GM21360 (cell line): Measurements from ENCODE around the gene TBXA2R.
"Not testable (repeated sequence)": the region's sequence is repeated elsewhere in the genome, so short reads cannot be mapped to it uniquely, and the experiment has no call there.

Experiments used
- ATAC-seq: cut with Tn5 transposase; IDR thresholded peaks from one replicate; pipeline ENCODE4 v1.9.1; 2021; ENCODE audit warnings: mild to moderate bottlenecking, moderate library complexity; ENCODE audit not compliant: unreplicated experiment

Gene TBXA2R

GRCh38 chr19:3584036-3584802, 22.5 kb downstream of the TBXA2R start:
- ATAC-seq, result not testable (repeated sequence)

GRCh38 chr19:3581792-3582191, 24.9 kb downstream of the TBXA2R start:
- ATAC-seq, result not testable (repeated sequence)

- ATAC-seq, result no peak
Measured at GRCh38 chr19:3580156-3580934, 26.3 kb downstream of the TBXA2R start.

- ATAC-seq, result no peak
Measured at GRCh38 chr19:3578390-3578789, 28.3 kb downstream of the TBXA2R start.

- no peak for ATAC-seq
Measured at GRCh38 chr19:3577723-3578344, 28.8 kb downstream of the TBXA2R start.

GRCh38 chr19:3576696-3577443, 29.8 kb downstream of the TBXA2R start:
- ATAC-seq, result no peak

- ATAC-seq, result no peak
Measured at GRCh38 chr19:3575949-3576673, 30.6 kb downstream of the TBXA2R start.

GRCh38 chr19:3575260-3575741, 31.4 kb downstream of the TBXA2R start:
- no peak for ATAC-seq

- ATAC-seq, result no peak
Measured at GRCh38 chr19:3573858-3574637, 32.6 kb downstream of the TBXA2R start.

- ATAC-seq, result peak; percentile 3
Measured at GRCh38 chr19:3573162-3573857, 33.4 kb downstream of the TBXA2R start.

- peak; percentile 3 for ATAC-seq
Measured at GRCh38 chr19:3572855-3573161, 33.9 kb downstream of the TBXA2R start, which contains the start of gene HMG20B. TSS of gene HMG20B (plus strand) at chr19:3572944. CDS start at chr19:3573310, 366 bp downstream.

- peak; percentile 77 for ATAC-seq
Measured at GRCh38 chr19:3572132-3572854, 34.4 kb downstream of the TBXA2R start.

GRCh38 chr19:3570606-3571011, 36.1 kb downstream of the TBXA2R start:
- ATAC-seq, result no peak

- ATAC-seq, result not testable (repeated sequence)
Measured at GRCh38 chr19:3570042-3570441, 36.6 kb downstream of the TBXA2R start.

- no peak for ATAC-seq
Measured at GRCh38 chr19:3565139-3565538, 41.5 kb downstream of the TBXA2R start.

GRCh38 chr19:3563709-3564524, 42.8 kb downstream of the TBXA2R start:
- no peak for ATAC-seq
